ENCODE results near the gene CFAP100. TPM values are rescaled to one million over a fixed set of nuclear protein-coding genes. Genes with fewer than 3 reads are reported as not detected.

Gene CFAP100
- total RNA-seq, 1 experiment from 2014 or later = not detected

- Histone ChIP-seq H3K36me3 (ENCODE audit: low read depth) (peaks cover 25% of the 10 kb centered on the region), H3K27me3 (ENCODE audit: insufficient read depth, low read depth) (no peaks in the 10 kb centered on the region), H4K20me1 (ENCODE audit: insufficient read depth) (peaks cover 52% of the 10 kb centered on the region), H3K9me3 (ENCODE audit: insufficient read depth, low read depth) (no peaks in the 10 kb centered on the region), H3K27ac (no peak overlapping the region), H3F3A (ENCODE audit: insufficient read depth, low read depth) (no peaks in the 10 kb centered on the region; the same call in 1 of the 2 replicates), H3K79me2 (ENCODE audit: low read depth) (0 out of 2 replicates have a peak, but pooled peaks cover 3% of the 10 kb centered on the region), H2AFZ (no peak overlapping the region), H3K4me3 (no peak overlapping the region), H3K4me1 (replicated peaks; ENCODE audit: insufficient read depth) (no peaks in the 10 kb centered on the region), H3K9me2 (ENCODE audit: insufficient read depth) (no peaks in the 10 kb centered on the region), H3K4me2 (no peak overlapping the region)
- POLR2A ChIA-PET (ENCODE audit: unreplicated experiment) = no interaction called here
- DNase-seq = no peak
- TF ChIP-seq EZH2 (IDR thresholded peaks at IDR 0.05; ENCODE audit: low read depth) (no peak), CTCF (conservative IDR thresholded peaks at IDR 0.05) (no peak)
- intact Hi-C loops (cut with micrococcal nuclease; ENCODE audit: unreplicated experiment) = no loop called here
- CTCF ChIA-PET = interaction anchor here (0.6 kb wide), 1 partner anchor 501 kb away, joined by 4 read pairs; no protein-coding TSS in a partner anchor
- no TSS peak for BruUV-seq (replicated peaks)
Observed at GRCh38 chr3:126459763-126460127, 65.0 kb downstream of the CFAP100 start.

GRCh38 chr3:126460381-126460780 is 65.7 kb downstream of the CFAP100 start:
- Histone ChIP-seq H3K9me2 (ENCODE audit: insufficient read depth) (no peaks in the 10 kb centered on the region), H4K20me1 (ENCODE audit: insufficient read depth) (peaks cover 46% of the 10 kb centered on the region), H3F3A (ENCODE audit: insufficient read depth, low read depth) (no peaks in the 10 kb centered on the region; the same call in 1 of the 2 replicates), H3K27ac (no peak overlapping the region), H3K27me3 (ENCODE audit: insufficient read depth, low read depth) (no peaks in the 10 kb centered on the region), H3K4me2 (no peak overlapping the region), H3K36me3 (ENCODE audit: low read depth) (peaks cover 27% of the 10 kb centered on the region), H3K4me3 (no peak overlapping the region), H3K79me2 (ENCODE audit: low read depth) (0 out of 2 replicates have a peak, but pooled peaks cover 3% of the 10 kb centered on the region), H2AFZ (no peak overlapping the region), H3K9me3 (ENCODE audit: insufficient read depth, low read depth) (no peaks in the 10 kb centered on the region), H3K4me1 (replicated peaks; ENCODE audit: insufficient read depth) (no peaks in the 10 kb centered on the region)
- no TSS peak for BruUV-seq (replicated peaks)
- no peak for TF ChIP-seq CTCF (conservative IDR thresholded peaks at IDR 0.05)
- no peak for TF ChIP-seq EZH2 (IDR thresholded peaks at IDR 0.05; ENCODE audit: low read depth)
- POLR2A ChIA-PET (ENCODE audit: unreplicated experiment) = no interaction called here
- CTCF ChIA-PET = no interaction called here
- intact Hi-C loops (cut with micrococcal nuclease; ENCODE audit: unreplicated experiment) = no loop called here
- DNase-seq = no peak

- no peak for DNase-seq
- no peaks in the 10 kb centered on the region for H3F3A ChIP-seq (ENCODE audit: insufficient read depth, low read depth)
- 0 out of 2 replicates have a peak, but pooled peaks cover 3% of the 10 kb centered on the region for H3K79me2 ChIP-seq (ENCODE audit: low read depth)
- no peak overlapping the region for H3K4me3 ChIP-seq
- no peaks in the 10 kb centered on the region for H3K4me1 ChIP-seq (replicated peaks; ENCODE audit: insufficient read depth)
- H3K9me3 ChIP-seq (ENCODE audit: insufficient read depth, low read depth) = no peaks in the 10 kb centered on the region
- no peak overlapping the region for H3K4me2 ChIP-seq
- H3K36me3 ChIP-seq (ENCODE audit: low read depth) = peaks cover 35% of the 10 kb centered on the region
- no peak overlapping the region for H2AFZ ChIP-seq
- TF ChIP-seq CTCF (conservative IDR thresholded peaks at IDR 0.05) (no peak), EZH2 (IDR thresholded peaks at IDR 0.05; ENCODE audit: low read depth) (no peak)
- CTCF ChIA-PET = no interaction called here
- BruUV-seq (replicated peaks) = no TSS peak
- POLR2A ChIA-PET (ENCODE audit: unreplicated experiment) = interaction anchor here (0.7 kb wide), 1 partner anchor 473 kb away, joined by 3 read pairs; no protein-coding TSS in a partner anchor
- H3K27ac ChIP-seq = no peak overlapping the region
- no peaks in the 10 kb centered on the region for H3K9me2 ChIP-seq (ENCODE audit: insufficient read depth)
- peaks cover 36% of the 10 kb centered on the region for H4K20me1 ChIP-seq (ENCODE audit: insufficient read depth)
- intact Hi-C loops (cut with micrococcal nuclease; ENCODE audit: unreplicated experiment) = no loop called here
- H3K27me3 ChIP-seq (ENCODE audit: insufficient read depth, low read depth) = no peaks in the 10 kb centered on the region
Observed at GRCh38 chr3:126461450-126462070, 66.9 kb downstream of the CFAP100 start.

Data from PC-9 (cell line).